Measurements from ENCODE around the gene GTF2IRD1. TPM values are rescaled to one million over a fixed set of nuclear protein-coding genes. Genes with fewer than 3 reads are reported as not detected.

The GTF2IRD1 gene
- total RNA-seq, 1 experiment from 2014 or later = 42.9 TPM

GRCh38 chr7:74454021-74454924, 567 bp downstream of the GTF2IRD1 start:
- CTCF ChIA-PET = interaction anchor here (1.1 to 1.2 kb wide), 2 partner anchors 49 to 248 kb away, joined by 3 read pairs; no protein-coding TSS in a partner anchor
- POLR2A ChIA-PET = no interaction called here
- peak; percentile 1; the same call in 1 of the 2 replicates for ATAC-seq
- H3K27me3 Mint-ChIP-seq (ENCODE audit: low read depth) = no peaks in the 10 kb centered on the region
- H3K4me1 Mint-ChIP-seq = peaks cover 13% of the 10 kb centered on the region
- no peaks in the 10 kb centered on the region for H3K9me3 Mint-ChIP-seq
- peak overlapping the region; percentile 60 for H3K4me3 Mint-ChIP-seq
- peak; percentile 39 for DNase-seq (ENCODE audit: low spot score)
- H3K36me3 Mint-ChIP-seq = no peaks in the 10 kb centered on the region
- H3K27ac Mint-ChIP-seq = no peak overlapping the region
- TF ChIP-seq GTF2I (CRISPR knock-in tag; conservative IDR thresholded peaks at IDR 0.05) = no peak
- no peak for TF ChIP-seq PRDM15 (CRISPR knock-in tag; IDR thresholded peaks at IDR 0.05)
- no peak for TF ChIP-seq ZNF317 (CRISPR knock-in tag; IDR thresholded peaks at IDR 0.05; ENCODE audit: borderline replicate concordance, low read depth)
- no peak for TF ChIP-seq ZNF425 (CRISPR knock-in tag; conservative IDR thresholded peaks at IDR 0.05)
- no peak for TF ChIP-seq PRRX2 (CRISPR knock-in tag; IDR thresholded peaks at IDR 0.05)
- no peak for TF ChIP-seq ZBTB21 (CRISPR knock-in tag; IDR thresholded peaks at IDR 0.05; ENCODE audit: borderline replicate concordance)
- peak; percentile 73 for TF ChIP-seq USF1 (CRISPR knock-in tag; IDR thresholded peaks at IDR 0.05)
- TF ChIP-seq ZNF232 (CRISPR knock-in tag; IDR thresholded peaks at IDR 0.05) = no peak
- TF ChIP-seq GABPB1 (CRISPR knock-in tag; IDR thresholded peaks at IDR 0.05) = no peak
- TF ChIP-seq HMGXB4 (CRISPR knock-in tag; IDR thresholded peaks at IDR 0.05) = peak; percentile 53; the same call in 1 of the 2 replicates
- no peak for TF ChIP-seq SMAD4 (CRISPR knock-in tag; IDR thresholded peaks at IDR 0.05)
- no peak for TF ChIP-seq ZNF671 (CRISPR knock-in tag; IDR thresholded peaks at IDR 0.05)
- TF ChIP-seq RELA (CRISPR knock-in tag; IDR thresholded peaks at IDR 0.05; ENCODE audit: borderline replicate concordance) = no peak
- no peak for TF ChIP-seq FOXP4 (CRISPR knock-in tag; IDR thresholded peaks at IDR 0.05)
- TF ChIP-seq ZNF423 (CRISPR knock-in tag; IDR thresholded peaks at IDR 0.05) = no peak
- TF ChIP-seq KAT7 (CRISPR knock-in tag; IDR thresholded peaks at IDR 0.05; ENCODE audit: borderline replicate concordance) = no peak
- TF ChIP-seq IRF2 (CRISPR knock-in tag; IDR thresholded peaks at IDR 0.05; ENCODE audit: borderline replicate concordance, low read depth) = no peak
- peak; percentile 75 for TF ChIP-seq USF2 (CRISPR knock-in tag; IDR thresholded peaks at IDR 0.05)
- TF ChIP-seq TP53 (CRISPR knock-in tag; IDR thresholded peaks at IDR 0.05) = no peak
- TF ChIP-seq NFYB (CRISPR knock-in tag; conservative IDR thresholded peaks at IDR 0.05; ENCODE audit: low read depth) = no peak
- TF ChIP-seq TCF7 (CRISPR knock-in tag; IDR thresholded peaks at IDR 0.05; ENCODE audit: low read depth) = no peak
- no peak for TF ChIP-seq ZNF281 (CRISPR knock-in tag; IDR thresholded peaks at IDR 0.05)
- no peak for TF ChIP-seq ZNF219 (CRISPR knock-in tag; IDR thresholded peaks at IDR 0.05; ENCODE audit: borderline replicate concordance)
